SK-N-SH (cell line): Measurements from ENCODE around the gene ZIM2. TPM values are rescaled to one million over a fixed set of nuclear protein-coding genes. Genes with fewer than 3 reads are reported as not detected.

ENCODE experiments used
- CTCF ChIA-PET: fragments of 300-600, 350-600 bp; formaldehyde crosslinking; extraction: SDS; loops from one replicate; lab custom pipeline; 2021; lab: Yijun Ruan, JAX
- POLR2A ChIA-PET: fragments of 350-600 bp; sonication (Branson Sonifier 250); formaldehyde crosslinking; extraction: SDS; loops from one replicate; lab custom pipeline; 2020; ENCODE audit warnings: antibody characterized with exemption, inconsistent platforms; lab: Yijun Ruan, JAX
- DNase-seq: peaks from one replicate; pipeline ENCODE4 v3.0.0; 2012
- H2AFZ ChIP-seq: fragments of 200-600 bp; sonication (generic); 2 replicates; pipeline ENCODE4 v1.8.1; 2016; ENCODE audit warnings: antibody characterized with exemption, mild to moderate bottlenecking, low read depth
- H3F3A ChIP-seq: fragments of 200-600 bp; sonication (generic); replicated peaks from 2 replicates; pipeline ENCODE3; 2016; ENCODE audit warnings: antibody characterized with exemption, mild to moderate bottlenecking; ENCODE audit not compliant: insufficient read depth
- H3K27ac ChIP-seq, 2 experiments: fragments of 200-500 bp in 1 of 2; fragments of 200-600 bp in 1 of 2; sonication (Bioruptor generic) in 1 of 2; sonication (generic), shearing (Covaris generic) in 1 of 2; 2 replicates each; pipeline versions ENCODE4 v1.5.1 to v1.6.1; 2014 to 2016; ENCODE audit warnings: low read depth in 2 of 2, inconsistent platforms in 1 of 2, low read length in 1 of 2, mild to moderate bottlenecking in 1 of 2, mixed read lengths in 1 of 2
- H3K27me3 ChIP-seq: fragments of 200-600 bp; sonication (generic), shearing (Covaris generic); 2 replicates; pipeline ENCODE4 v1.6.1; 2016; ENCODE audit warnings: mixed run types; ENCODE audit not compliant: insufficient read depth
- H3K36me3 ChIP-seq, 2 experiments: fragments of 200-500 bp in 1 of 2; fragments of 200-600 bp in 1 of 2; sonication (Bioruptor generic) in 1 of 2; sonication (generic) in 1 of 2; replicated peaks in 1 of 2; 2 replicates each; pipeline versions ENCODE3 to v1.5.1; 2014 to 2016; ENCODE audit warnings: low read length in 1 of 2, mild to moderate bottlenecking in 1 of 2; ENCODE audit not compliant: insufficient read depth in 2 of 2, control insufficient read depth in 1 of 2
- H3K4me1 ChIP-seq, 2 experiments: fragments of 200-500 bp in 1 of 2; fragments of 200-600 bp in 1 of 2; sonication (Bioruptor generic) in 1 of 2; sonication (generic), shearing (Covaris generic) in 1 of 2; 2 replicates each; pipeline versions ENCODE4 v1.5.1 to v1.6.1; 2014 to 2016; ENCODE audit warnings: low read depth in 1 of 2, low read length in 1 of 2, mixed run types in 1 of 2; ENCODE audit not compliant: insufficient read depth in 2 of 2, control insufficient read depth in 1 of 2
- H3K4me2 ChIP-seq: fragments of 200-600 bp; sonication (generic), shearing (Covaris generic); 2 replicates; pipeline ENCODE4 v1.6.1; 2017; ENCODE audit warnings: mixed run types
- H3K4me3 ChIP-seq, 2 experiments: fragments of 200-500 bp in 1 of 2; fragments of 200-600 bp in 1 of 2; sonication (Bioruptor generic) in 1 of 2; sonication (generic), shearing (Covaris generic) in 1 of 2; 2 replicates each; pipeline versions ENCODE4 v1.5.1 to v1.8.1; 2014 to 2016; ENCODE audit warnings: low read depth in 2 of 2, inconsistent platforms in 1 of 2, low read length in 1 of 2, mild to moderate bottlenecking in 1 of 2, mixed read lengths in 1 of 2, moderate library complexity in 1 of 2
- H3K79me2 ChIP-seq: fragments of 200-600 bp; sonication (generic); 2 replicates; pipeline ENCODE4 v1.8.1; 2017; ENCODE audit warnings: mild to moderate bottlenecking; ENCODE audit not compliant: insufficient read depth
- H3K9ac ChIP-seq: fragments of 200-600 bp; sonication (generic); 2 replicates; pipeline ENCODE4 v1.6.1; 2017; ENCODE audit warnings: mixed run types
- H3K9me2 ChIP-seq: fragments of 200-600 bp; sonication (generic); 2 replicates; pipeline ENCODE4 v1.6.1; 2017; ENCODE audit warnings: mixed run types
- H3K9me3 ChIP-seq: fragments of 200-600 bp; sonication (generic); 2 replicates; pipeline ENCODE4 v1.6.1; 2017; ENCODE audit warnings: mixed run types, mild to moderate bottlenecking, moderate library complexity
- H4K20me1 ChIP-seq: fragments of 200-600 bp; sonication (generic); 2 replicates; pipeline ENCODE4 v1.6.1; 2017; ENCODE audit warnings: mild to moderate bottlenecking, mixed run types; ENCODE audit not compliant: insufficient read depth
- CTCF ChIP-seq: fragments of 200-600 bp; sonication (generic); IDR thresholded peaks from 2 replicates; pipeline ENCODE4 v1.6.1; 2017; ENCODE audit warnings: antibody characterized with exemption, mild to moderate bottlenecking, moderate library complexity
- ELF1 ChIP-seq: IDR thresholded peaks from 2 replicates; pipeline ENCODE4 v1.4.0; 2012
- EP300 ChIP-seq, 2 experiments: IDR thresholded peaks; 2 replicates each; pipeline versions ENCODE4 v1.4.0 to v1.6.1; 2012; ENCODE audit warnings: borderline replicate concordance in 1 of 2, low read depth in 1 of 2, low read length in 1 of 2
- EZH2phosphoT487 ChIP-seq: fragments of 200-600 bp; sonication (generic); IDR thresholded peaks from 2 replicates; pipeline ENCODE4 v1.6.1; 2017; ENCODE audit warnings: low read depth, mixed run types, mild to moderate bottlenecking, antibody characterized with exemption, moderate library complexity, borderline replicate concordance
- FOSL2 ChIP-seq: IDR thresholded peaks from 2 replicates; pipeline ENCODE4 v1.4.0; 2012; ENCODE audit warnings: low read depth, mild to moderate bottlenecking, moderate library complexity, borderline replicate concordance
- FOXJ3 ChIP-seq: sonication (generic); formaldehyde crosslinking; IDR thresholded peaks from 2 replicates; pipeline ENCODE4 v1.5.1; 2020; ENCODE audit warnings: mild to moderate bottlenecking, missing genetic modification reagents
- GABPA ChIP-seq: IDR thresholded peaks from 2 replicates; pipeline ENCODE4 v1.4.0; 2012; ENCODE audit warnings: low read depth, mild to moderate bottlenecking
- GATA2 ChIP-seq: sonication (generic); formaldehyde crosslinking; IDR thresholded peaks from 2 replicates; pipeline ENCODE4 v1.5.0; 2020; ENCODE audit warnings: mild to moderate bottlenecking, missing genetic modification reagents
- MAX ChIP-seq: IDR thresholded peaks from 2 replicates; pipeline ENCODE4 v1.4.0; 2012; ENCODE audit warnings: low read depth
- MEF2A ChIP-seq: IDR thresholded peaks from 2 replicates; pipeline ENCODE4 v1.4.0; 2012; ENCODE audit warnings: low read depth, borderline replicate concordance
- POLR2AphosphoS5 ChIP-seq: IDR thresholded peaks from 2 replicates; pipeline ENCODE4 v1.6.1; 2012; ENCODE audit warnings: low read depth, low read length
- RAD21 ChIP-seq: IDR thresholded peaks from 2 replicates; pipeline ENCODE4 v1.6.1; 2012; ENCODE audit warnings: mild to moderate bottlenecking, low read length
- RCOR1 ChIP-seq: fragments of 150-350 bp; IDR thresholded peaks from 2 replicates; pipeline ENCODE4 v1.6.1; 2017; ENCODE audit warnings: antibody characterized with exemption, low read length
- RFX5 ChIP-seq: IDR thresholded peaks from 2 replicates; pipeline ENCODE4 v1.6.1; 2012; ENCODE audit warnings: mild to moderate bottlenecking, improper control_type of control experiment, low read length
- RXRA ChIP-seq: IDR thresholded peaks from 2 replicates; pipeline ENCODE4 v1.4.0; 2012; ENCODE audit warnings: low read depth, mild to moderate bottlenecking, borderline replicate concordance
- SIN3A ChIP-seq: IDR thresholded peaks from 2 replicates; pipeline ENCODE4 v1.6.1; 2012; ENCODE audit warnings: low read depth, mild to moderate bottlenecking, low read length, moderate library complexity, borderline replicate concordance
- SMC3 ChIP-seq: IDR thresholded peaks from 2 replicates; pipeline ENCODE4 v1.6.1; 2012; ENCODE audit warnings: low read depth, low read length, improper control_type of control experiment
- TAF1 ChIP-seq: IDR thresholded peaks from 2 replicates; pipeline ENCODE4 v1.6.1; 2012; ENCODE audit warnings: low read depth, mild to moderate bottlenecking, low read length, moderate library complexity, borderline replicate concordance
- TCF12 ChIP-seq: IDR thresholded peaks from 2 replicates; pipeline ENCODE4 v1.4.0; 2012
- USF1 ChIP-seq: IDR thresholded peaks from 2 replicates; pipeline ENCODE4 v1.4.0; 2012; ENCODE audit warnings: low read depth, borderline replicate concordance
- ZBTB33 ChIP-seq: IDR thresholded peaks from 2 replicates; pipeline ENCODE4 v1.4.0; 2012; ENCODE audit warnings: low read depth, borderline replicate concordance
- WGBS: methylation state at CpG from one replicate; pipeline ENCODE4 v1.1.6; 2017; ENCODE audit warnings: low lambda C conversion rate; 5-methylcytosine and 5-hydroxymethylcytosine counted together
- polyA plus RNA-seq, 3 experiments: library from polyadenylated mRNA; depleted of rRNA; stranded (reverse); fragments of >200 nt; gene quantifications; 2 replicates each; pipeline ENCODE4 v1.2.3, GENCODE V29; 2012

ZIM2 gene
- polyA plus RNA-seq, 1 of the 3 experiments (the other 2 are of a cell fraction), result not detected

GRCh38 chr19:56832352-56832928 is 8.1 kb downstream of the ZIM2 start (continued):
- TF ChIP-seq USF1 (no peak), GABPA (no peak), EP300 (IDR thresholded peaks at IDR 0.05; ENCODE audit: borderline replicate concordance in 1 of 2, low read depth in 1 of 2, low read length in 1 of 2) (no peak)

- Histone ChIP-seq H3K36me3 (no peaks in the 10 kb centered on the region), H3K9ac (no peak overlapping the region), H3K79me2 (no peaks in the 10 kb centered on the region), H3F3A (no peaks in the 10 kb centered on the region), H3K4me2 (no peak overlapping the region), H4K20me1 (no peaks in the 10 kb centered on the region), H3K4me1 (no peaks in the 10 kb centered on the region), H3K27ac (no peak overlapping the region), H3K9me2 (no peaks in the 10 kb centered on the region), H3K9me3 (no peaks in the 10 kb centered on the region), H2AFZ (no peak overlapping the region), H3K4me3 (no peak overlapping the region), H3K27me3 (no peaks in the 10 kb centered on the region)
- POLR2A ChIA-PET, result no interaction called here
- 20% methylated on average over 2 of the region's 2 CpGs for WGBS
- no peak for DNase-seq
- TF ChIP-seq EZH2phosphoT487 (no peak), TAF1 (no peak), FOXJ3 (CRISPR knock-in tag) (no peak), GABPA (no peak), GATA2 (CRISPR knock-in tag) (no peak), RFX5 (no peak), RCOR1 (no peak), ELF1 (no peak), SIN3A (no peak), RAD21 (no peak), POLR2AphosphoS5 (no peak), CTCF (no peak), ZBTB33 (no peak), USF1 (no peak), SMC3 (no peak), TCF12 (no peak), MEF2A (no peak), MAX (no peak), RXRA (no peak), FOSL2 (no peak)
- CTCF ChIA-PET, result interaction anchor here (0.7 to 1.2 kb wide), 2 partner anchors 85 to 105 kb away, joined by 3 to 4 read pairs; no protein-coding TSS in a partner anchor
These were observed 9.3 kb downstream of the ZIM2 start for GRCh38 chr19:56831255-56831654.
